KMS-11 (cell line): ENCODE data around the gene FAM107A.
A peak's percentile ranks its signal among the peaks of the same experiment; 100 is the strongest.

Source experiments
- H2AFZ ChIP-seq: fragments of 200-600 bp; sonication (generic); 2 replicates; pipeline ENCODE4 v1.6.1; 2016; ENCODE audit warnings: antibody characterized with exemption, mixed run types, low read depth
- H3K27ac ChIP-seq: fragments of 200-600 bp; sonication (generic); 2 replicates; pipeline ENCODE4 v1.6.1; 2016; ENCODE audit warnings: mild to moderate bottlenecking, mixed run types
- H3K27me3 ChIP-seq: fragments of 200-600 bp; sonication (generic); 2 replicates; pipeline ENCODE4 v1.6.1; 2017; ENCODE audit warnings: mild to moderate bottlenecking, low read depth, mixed run types, moderate library complexity; ENCODE audit not compliant: insufficient read depth
- H3K36me3 ChIP-seq: fragments of 200-600 bp; sonication (generic); 2 replicates; pipeline ENCODE4 v1.6.1; 2017; ENCODE audit warnings: mild to moderate bottlenecking, mixed run types; ENCODE audit not compliant: insufficient read depth
- H3K4me1 ChIP-seq: fragments of 200-600 bp; sonication (generic); 2 replicates; pipeline ENCODE4 v1.6.1; 2016; ENCODE audit warnings: mild to moderate bottlenecking, low read depth, mixed run types; ENCODE audit not compliant: poor library complexity, severe bottlenecking
- H3K4me2 ChIP-seq: fragments of 200-600 bp; sonication (generic); 2 replicates; pipeline ENCODE4 v1.7.0; 2016; ENCODE audit warnings: mild to moderate bottlenecking, mixed run types
- H3K4me3 ChIP-seq: fragments of 200-600 bp; sonication (generic); IDR thresholded peaks from 2 replicates; pipeline ENCODE4 v1.6.1; 2017; ENCODE audit warnings: low read depth, low read length, mixed read lengths; ENCODE audit not compliant: insufficient read depth
- H3K79me2 ChIP-seq: fragments of 200-600 bp; sonication (generic); 2 replicates; pipeline ENCODE4 v1.6.1; 2016; ENCODE audit warnings: low read depth, mixed run types; ENCODE audit not compliant: insufficient read depth
- H3K9ac ChIP-seq: fragments of 200-600 bp; sonication (generic); 2 replicates; pipeline ENCODE4 v1.6.1; 2016; ENCODE audit warnings: mild to moderate bottlenecking, mixed run types
- H4K20me1 ChIP-seq: fragments of 200-600 bp; sonication (generic); 2 replicates; pipeline ENCODE4 v1.6.1; 2016; ENCODE audit warnings: mild to moderate bottlenecking, mixed run types; ENCODE audit not compliant: insufficient read depth
- CTCF ChIP-seq: fragments of 200-600 bp; sonication (generic); conservative IDR thresholded peaks from 2 replicates; pipeline ENCODE4 v1.6.1; 2017; ENCODE audit warnings: low read depth, mild to moderate bottlenecking, antibody characterized with exemption, low read length, moderate library complexity, mixed read lengths

The FAM107A gene

DNA sequence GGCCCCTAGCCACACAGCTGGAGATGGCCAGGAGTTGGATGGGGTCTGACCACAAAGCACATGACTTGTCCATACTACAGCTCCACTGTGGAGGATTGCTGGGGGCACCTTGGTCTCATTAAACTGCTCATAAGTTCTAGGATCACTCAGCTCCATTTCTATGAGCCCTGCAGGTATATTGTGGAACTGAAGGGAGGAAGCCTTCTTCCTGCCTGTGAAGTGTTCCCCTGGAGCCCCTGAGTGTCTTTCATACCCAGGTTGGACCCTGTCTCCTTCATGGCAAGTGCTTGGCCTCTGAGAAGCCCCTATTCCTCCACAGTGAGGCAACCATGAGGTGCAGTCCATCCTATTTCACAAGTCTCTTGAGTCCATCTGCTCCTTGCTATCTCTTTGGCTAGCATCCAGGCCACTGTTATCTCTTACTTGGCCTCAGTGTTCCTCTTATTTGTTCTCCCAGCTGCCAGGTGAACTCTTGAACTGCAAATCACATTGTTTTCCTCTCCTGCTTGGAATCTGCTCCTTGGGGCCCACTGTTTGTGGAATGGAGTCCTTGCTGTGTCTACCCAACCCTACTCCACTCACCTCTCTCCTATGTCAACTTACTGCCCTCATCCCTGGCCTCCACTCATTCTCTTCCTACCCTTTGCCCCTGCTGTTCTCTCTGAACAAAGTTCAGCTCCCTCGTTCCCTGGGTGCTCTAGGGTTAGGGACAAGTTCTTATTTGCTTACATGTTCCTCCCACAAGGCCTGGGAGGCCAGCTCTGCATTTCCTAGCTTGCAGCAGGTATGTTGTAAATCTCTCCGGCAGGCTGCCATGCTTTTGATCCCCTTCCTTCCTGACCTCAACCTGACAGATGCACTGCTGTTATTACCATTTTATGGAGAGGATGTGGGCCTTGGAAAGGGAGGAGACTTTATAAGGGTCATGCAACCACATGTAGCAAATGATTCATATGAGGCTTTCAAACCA is 41.4 kb downstream of the FAM107A start:
- no peak overlapping the region for H3K4me2 ChIP-seq
- H3K4me3 ChIP-seq, result no peak overlapping the region
- H3K27ac ChIP-seq, result no peak overlapping the region
- H2AFZ ChIP-seq, result no peak overlapping the region
- H3K79me2 ChIP-seq, result no peaks in the 10 kb centered on the region
- no peaks in the 10 kb centered on the region for H3K27me3 ChIP-seq
- no peak for TF ChIP-seq CTCF
- peaks cover 4% of the 10 kb centered on the region for H3K4me1 ChIP-seq
- H3K9ac ChIP-seq, result no peak overlapping the region
- no peaks in the 10 kb centered on the region for H3K36me3 ChIP-seq
- no peaks in the 10 kb centered on the region for H4K20me1 ChIP-seq

DNA sequence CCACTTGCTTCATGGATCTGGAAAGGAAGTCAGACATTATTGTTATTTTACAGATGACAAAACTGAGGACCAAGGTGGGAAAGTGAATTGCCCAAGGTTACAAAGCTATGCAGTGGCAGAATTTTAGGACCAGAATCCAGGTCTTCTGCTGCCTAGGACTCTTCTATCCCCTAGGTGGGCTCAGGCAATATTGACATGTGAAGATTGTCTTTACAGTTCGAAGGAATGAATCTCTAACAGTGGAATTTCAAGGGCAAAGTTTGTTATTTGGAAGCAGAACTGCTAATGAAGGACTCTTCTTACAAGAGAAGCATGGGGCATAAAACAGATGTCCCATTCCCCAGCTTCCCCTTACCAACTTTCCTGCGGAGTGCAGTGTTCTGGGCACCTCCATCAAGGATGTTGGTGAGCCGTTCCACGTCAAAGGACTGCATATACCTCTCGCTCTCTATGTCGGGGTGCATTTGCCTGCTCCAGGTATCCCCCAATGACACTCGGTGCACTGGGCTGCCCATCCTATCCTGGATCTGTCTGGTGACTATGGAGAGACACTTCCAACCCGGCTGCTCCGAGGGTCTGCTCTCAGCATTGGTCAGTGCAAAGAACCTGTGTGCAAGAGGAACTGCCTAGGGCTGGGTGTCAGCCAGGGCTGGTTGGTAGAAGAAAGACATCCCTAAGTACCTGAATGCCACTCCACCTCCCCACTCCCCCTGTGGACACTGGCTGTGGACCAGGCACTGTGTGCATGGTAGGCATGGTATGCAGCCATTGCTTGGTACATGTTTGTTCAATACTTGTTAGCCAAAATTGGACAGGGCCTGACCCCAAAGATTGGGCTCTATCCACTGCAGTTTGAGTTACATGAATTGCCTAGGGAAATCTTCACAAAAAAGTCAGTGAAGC is 42.3 kb downstream of the FAM107A start:
- no peak overlapping the region for H3K4me2 ChIP-seq
- no peak overlapping the region for H2AFZ ChIP-seq
- H3K9ac ChIP-seq, result no peak overlapping the region
- no peak overlapping the region for H3K4me3 ChIP-seq
- no peaks in the 10 kb centered on the region for H3K27me3 ChIP-seq
- no peak for TF ChIP-seq CTCF
- H3K27ac ChIP-seq, result no peak overlapping the region
- H4K20me1 ChIP-seq, result no peaks in the 10 kb centered on the region
- no peaks in the 10 kb centered on the region for H3K79me2 ChIP-seq
- no peaks in the 10 kb centered on the region for H3K36me3 ChIP-seq
- H3K4me1 ChIP-seq, result peaks cover 4% of the 10 kb centered on the region

DNA sequence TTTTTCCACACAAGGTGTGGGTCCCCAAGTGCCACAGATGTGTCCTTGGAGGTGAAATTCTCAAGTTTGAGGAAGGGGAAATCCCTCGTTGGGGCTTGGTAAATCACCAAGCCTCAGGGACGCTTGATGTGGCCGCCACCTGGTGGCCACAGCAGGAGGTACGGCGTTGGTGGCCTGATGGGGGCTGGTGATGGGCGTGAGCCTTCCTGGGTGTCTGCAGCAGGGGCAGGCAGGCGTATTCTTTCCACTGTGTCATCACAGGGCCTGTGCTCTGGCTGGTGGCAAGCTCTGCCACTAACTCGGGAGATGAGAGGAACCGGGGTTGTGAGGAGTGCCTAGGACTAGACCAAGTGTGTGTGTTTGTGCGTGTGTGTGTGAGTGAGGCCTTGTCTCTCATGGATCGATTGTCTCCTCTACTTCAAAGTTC is 44.4 kb downstream of the FAM107A start:
- no peak overlapping the region for H3K4me2 ChIP-seq
- TF ChIP-seq CTCF, result peak; percentile 82
- H3K4me3 ChIP-seq, result no peak overlapping the region

GRCh38 chr3:58531956-58532355 is 45.2 kb downstream of the FAM107A start:
- Histone ChIP-seq H3K36me3 (no peaks in the 10 kb centered on the region), H3K4me2 (no peak overlapping the region), H2AFZ (no peak overlapping the region), H3K4me3 (no peak overlapping the region), H3K9ac (no peak overlapping the region), H3K27me3 (no peaks in the 10 kb centered on the region), H3K4me1 (peaks cover 4% of the 10 kb centered on the region), H4K20me1 (no peaks in the 10 kb centered on the region), H3K27ac (no peak overlapping the region), H3K79me2 (no peaks in the 10 kb centered on the region)
- TF ChIP-seq CTCF, result no peak; the same call in 1 of the 2 replicates

More for the DNA sequence above, 44.4 kb downstream of the FAM107A start:
- Histone ChIP-seq H3K27ac (no peak overlapping the region), H3K36me3 (no peaks in the 10 kb centered on the region), H4K20me1 (no peaks in the 10 kb centered on the region), H3K27me3 (no peaks in the 10 kb centered on the region), H3K9ac (no peak overlapping the region), H3K4me1 (peaks cover 4% of the 10 kb centered on the region), H3K79me2 (no peaks in the 10 kb centered on the region), H2AFZ (no peak overlapping the region)
